GM10266 (cell line): ENCODE measurements around the gene NUP50.

Experiments used
- DNase-seq: peaks from one replicate; pipeline ENCODE4 v3.0.0; 2012; ENCODE audit errors: extremely low spot score
- CTCF ChIP-seq: IDR thresholded peaks from 2 replicates; pipeline ENCODE4 v1.5.1; 2012; ENCODE audit warnings: mild to moderate bottlenecking, low read depth; ENCODE audit not compliant: control insufficient read depth, insufficient read depth; ENCODE audit errors: missing control alignments

Gene NUP50

GRCh38 chr22:45171830-45172229 is 8.1 kb downstream of the NUP50 start:
- no peak for DNase-seq
- no peak for TF ChIP-seq CTCF

- no peak for TF ChIP-seq CTCF
- no peak for DNase-seq
Measured at GRCh38 chr22:45172881-45173585, 9.3 kb downstream of the NUP50 start.

- DNase-seq, result no peak
- TF ChIP-seq CTCF, result no peak
Measured at GRCh38 chr22:45179276-45180049, 15.7 kb downstream of the NUP50 start.

DNA sequence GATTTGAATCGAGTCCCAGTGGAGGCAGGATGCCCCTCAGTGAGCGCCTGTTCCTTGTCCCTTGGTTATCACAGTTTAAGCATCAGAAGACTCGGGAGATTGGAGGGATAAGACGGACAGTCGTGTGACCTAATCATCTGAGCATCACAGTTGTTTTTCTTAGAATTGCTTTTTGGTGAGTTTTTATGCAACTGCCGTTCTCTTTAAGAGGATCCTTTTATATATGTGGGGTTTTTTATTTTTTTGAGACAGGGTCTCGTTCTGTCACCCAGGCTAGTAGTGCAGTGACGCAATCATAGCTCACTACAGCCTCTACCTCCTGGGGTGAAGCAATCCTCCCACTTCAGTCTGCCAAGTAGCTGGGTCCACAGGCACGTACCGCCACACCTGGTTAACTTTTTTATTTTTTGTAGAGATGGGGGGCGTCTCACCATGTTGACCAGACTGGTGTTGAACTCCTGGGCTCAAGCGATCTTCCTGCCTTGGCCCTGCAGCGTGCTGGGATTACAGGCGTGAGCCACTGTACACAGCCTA is 16.5 kb downstream of the NUP50 start:
- no peak for TF ChIP-seq CTCF
- DNase-seq, result no peak

- TF ChIP-seq CTCF, result no peak
- DNase-seq, result no peak
Measured at GRCh38 chr22:45181240-45181639, 17.5 kb downstream of the NUP50 start.

DNA sequence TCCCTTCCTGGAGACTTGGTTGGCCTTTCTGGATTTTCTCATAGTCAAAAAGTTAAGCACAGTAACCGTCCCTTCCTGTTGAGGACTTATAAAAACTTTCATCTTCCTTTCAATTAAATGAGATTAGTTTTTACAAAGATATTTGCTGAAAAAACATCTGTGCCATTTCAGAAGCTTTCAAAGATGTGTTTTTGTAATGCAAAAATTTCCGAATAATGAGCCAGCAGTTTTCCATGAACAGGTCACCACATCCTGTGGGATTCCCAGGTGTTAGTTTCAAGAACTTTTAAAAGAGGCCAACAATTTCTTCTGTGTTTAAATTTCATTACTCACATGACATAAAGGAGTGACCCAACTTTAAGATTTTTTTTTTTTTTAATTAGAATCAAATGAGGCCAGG is 18.0 kb downstream of the NUP50 start:
- TF ChIP-seq CTCF, result no peak
- DNase-seq, result no peak

DNA sequence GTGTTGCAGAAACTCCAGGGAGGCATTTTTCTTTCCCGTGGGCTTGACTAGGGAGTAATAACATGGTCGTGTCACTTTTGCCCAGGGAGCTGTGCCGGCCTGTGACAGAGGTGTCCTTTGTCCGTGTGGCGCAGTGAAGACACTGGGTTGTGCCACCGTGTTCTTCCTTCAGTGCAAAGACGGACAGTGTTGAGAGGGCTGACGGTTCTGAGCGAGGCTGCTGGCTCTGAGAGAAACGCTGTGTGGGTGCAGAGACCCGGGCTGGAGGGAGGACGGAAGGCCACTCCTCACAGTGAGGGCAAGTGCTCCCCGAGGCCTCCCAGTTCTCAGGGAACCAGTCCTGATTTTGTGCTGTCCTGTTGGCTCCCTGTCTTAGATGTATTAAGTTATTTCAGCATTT is 20.2 kb downstream of the NUP50 start:
- no peak for TF ChIP-seq CTCF
- DNase-seq, result no peak
